Fibroblast of lung (primary cell): ENCODE data around the gene HAUS2.

Source experiments
- EZH2 ChIP-seq: IDR thresholded peaks from 2 replicates; pipeline ENCODE4 v1.5.1; 2012; ENCODE audit warnings: low read length, control low read depth, mild to moderate bottlenecking; ENCODE audit errors: missing control alignments
- TF ChIP-seq, protein P1 (sequence below), 2 donors: IDR thresholded peaks in 1 of 2; conservative IDR thresholded peaks in 1 of 2; 1 replicate in 1 of 2; 2 replicates in 1 of 2; pipeline ENCODE4 v1.5.1; 2011 to 2012; ENCODE audit warnings: low read length in 2 of 2, control low read depth in 1 of 2, inconsistent platforms in 1 of 2, low read depth in 1 of 2, mild to moderate bottlenecking in 1 of 2

DNA sequence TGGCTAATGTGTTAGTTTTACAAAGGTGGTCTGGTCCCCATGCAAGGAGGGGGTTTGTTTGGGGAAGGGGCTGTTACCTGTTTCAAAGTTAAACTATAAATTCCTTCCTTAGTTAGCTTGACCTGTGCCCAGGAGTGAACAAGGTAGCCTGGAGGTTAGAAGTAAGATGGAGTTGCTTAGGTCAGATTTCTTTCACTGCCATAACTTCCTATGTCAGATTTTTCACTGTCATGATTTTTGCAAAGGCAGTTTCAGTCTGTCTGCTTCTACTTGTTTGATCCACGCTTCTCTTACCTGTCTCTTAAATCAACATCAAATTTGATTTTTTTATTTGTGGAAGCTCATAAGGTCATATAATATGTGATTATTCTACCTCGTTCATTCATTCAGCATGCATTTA is 55.3 kb downstream of the HAUS2 start:
- TF ChIP-seq, protein P1, sequence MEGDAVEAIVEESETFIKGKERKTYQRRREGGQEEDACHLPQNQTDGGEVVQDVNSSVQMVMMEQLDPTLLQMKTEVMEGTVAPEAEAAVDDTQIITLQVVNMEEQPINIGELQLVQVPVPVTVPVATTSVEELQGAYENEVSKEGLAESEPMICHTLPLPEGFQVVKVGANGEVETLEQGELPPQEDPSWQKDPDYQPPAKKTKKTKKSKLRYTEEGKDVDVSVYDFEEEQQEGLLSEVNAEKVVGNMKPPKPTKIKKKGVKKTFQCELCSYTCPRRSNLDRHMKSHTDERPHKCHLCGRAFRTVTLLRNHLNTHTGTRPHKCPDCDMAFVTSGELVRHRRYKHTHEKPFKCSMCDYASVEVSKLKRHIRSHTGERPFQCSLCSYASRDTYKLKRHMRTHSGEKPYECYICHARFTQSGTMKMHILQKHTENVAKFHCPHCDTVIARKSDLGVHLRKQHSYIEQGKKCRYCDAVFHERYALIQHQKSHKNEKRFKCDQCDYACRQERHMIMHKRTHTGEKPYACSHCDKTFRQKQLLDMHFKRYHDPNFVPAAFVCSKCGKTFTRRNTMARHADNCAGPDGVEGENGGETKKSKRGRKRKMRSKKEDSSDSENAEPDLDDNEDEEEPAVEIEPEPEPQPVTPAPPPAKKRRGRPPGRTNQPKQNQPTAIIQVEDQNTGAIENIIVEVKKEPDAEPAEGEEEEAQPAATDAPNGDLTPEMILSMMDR (conservative IDR thresholded peaks at IDR 0.05 in 1 of 2, IDR thresholded peaks at IDR 0.05 in 1 of 2; ENCODE audit: low read depth in 1 of 2, low read length in 2 of 2) = no peak
- TF ChIP-seq EZH2 = no peak
